Stomach smooth muscle (tissue), 2 donors: ENCODE data around the gene SHROOM3.

Experiments used
- H3K27ac ChIP-seq: one replicate; pipeline ENCODE4 v1.7.0; 2013; ENCODE audit warnings: mild to moderate bottlenecking, low read length, inconsistent platforms
- H3K27me3 ChIP-seq, 2 donors: one replicate each; pipeline ENCODE4 v1.7.0; 2013; ENCODE audit warnings: low read length in 2 of 2; ENCODE audit not compliant: insufficient read depth in 2 of 2, control insufficient read depth in 1 of 2
- H3K36me3 ChIP-seq, 2 donors: one replicate each; pipeline ENCODE4 v1.7.0; 2013; ENCODE audit warnings: low read length in 2 of 2; ENCODE audit not compliant: control insufficient read depth in 2 of 2, insufficient read depth in 2 of 2
- H3K4me1 ChIP-seq: one replicate; pipeline ENCODE4 v1.7.0; 2013; ENCODE audit warnings: low read length; ENCODE audit not compliant: control insufficient read depth, insufficient read depth
- H3K4me3 ChIP-seq, 2 donors: one replicate each; pipeline ENCODE4 v1.7.0; 2013; ENCODE audit warnings: low read length in 2 of 2
- H3K9ac ChIP-seq, 2 donors: one replicate each; pipeline ENCODE4 v1.7.0; 2013; ENCODE audit warnings: low read length in 2 of 2, mild to moderate bottlenecking in 1 of 2
- H3K9me3 ChIP-seq, 2 donors: one replicate each; pipeline ENCODE4 v1.7.0; 2013; ENCODE audit warnings: low read length in 2 of 2; ENCODE audit not compliant: control insufficient read depth in 2 of 2
- donor health status: healthy.
- donor health status: Pancreatic carcinoma.

SHROOM3 gene

DNA sequence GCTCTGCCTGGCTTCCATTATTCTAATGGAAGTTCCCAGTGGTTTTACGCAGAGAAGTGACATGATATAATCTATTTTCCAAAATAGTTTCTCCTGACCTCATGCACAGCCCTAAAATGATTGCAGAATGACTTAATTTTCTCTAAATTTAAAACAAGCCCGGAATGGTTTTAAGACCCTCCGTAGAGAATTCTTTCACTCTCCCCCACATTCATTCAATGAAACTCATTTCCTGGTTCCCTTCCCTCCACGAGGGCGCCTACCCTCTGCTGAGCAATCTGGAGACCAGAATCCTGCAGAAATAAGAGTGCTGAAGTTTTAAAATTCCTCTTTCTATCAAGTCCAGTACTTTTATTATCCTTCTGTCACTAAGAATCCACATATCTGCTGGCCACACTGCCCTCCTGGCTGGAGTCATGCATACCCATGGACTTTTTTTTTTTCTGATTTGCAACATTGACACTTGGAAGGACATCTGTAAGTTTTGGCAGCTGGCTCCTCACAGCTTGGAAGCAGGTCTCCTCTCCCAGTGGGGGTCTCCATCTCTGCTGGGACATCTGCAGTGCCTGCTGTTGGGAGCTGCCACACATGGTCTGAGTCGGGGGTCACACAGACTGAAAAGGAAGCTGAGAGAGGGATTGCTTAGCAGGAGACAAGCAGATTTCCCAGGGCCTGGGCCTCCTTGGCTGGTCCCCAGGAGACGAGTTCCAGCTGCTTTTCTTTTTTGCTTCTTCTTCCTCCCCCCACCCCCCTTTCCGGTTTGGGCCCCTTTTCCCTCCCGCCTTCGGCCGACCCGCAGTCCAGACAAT is 376.8 kb downstream of the SHROOM3 start:
- Histone ChIP-seq H3K4me3 (no peak overlapping the region), H3K27ac (no peak overlapping the region)

DNA sequence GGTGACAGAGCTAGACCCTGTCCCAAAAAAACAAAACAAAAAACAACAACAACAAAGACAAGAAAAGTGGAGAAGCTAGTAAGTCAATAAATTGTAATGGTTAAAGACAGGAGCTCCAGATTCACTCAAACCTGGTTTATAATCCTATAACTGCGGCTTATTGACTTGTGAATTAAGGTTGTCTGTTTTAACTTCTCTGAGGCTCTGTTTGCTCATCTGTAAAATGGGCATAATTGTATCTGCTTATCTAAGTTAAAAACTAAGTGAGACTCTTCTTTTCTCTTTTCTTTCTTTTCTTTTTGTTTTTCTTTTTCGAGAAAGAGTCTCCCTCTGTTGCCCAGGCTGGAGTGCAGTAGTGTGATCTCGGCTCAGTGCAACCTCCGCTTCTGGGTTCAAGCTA is 378.0 kb downstream of the SHROOM3 start:
- no peak overlapping the region for H3K4me3 ChIP-seq

More for the DNA sequence above, 376.8 kb downstream of the SHROOM3 start:
- Histone ChIP-seq H3K9me3 (peaks cover 3 to 4% of the 10 kb centered on the region in 2 donors), H3K4me1 (peaks cover 3% of the 10 kb centered on the region), H3K9ac (no peak overlapping the region), H3K36me3 (no peaks in the 10 kb centered on the region), H3K27me3 (no peaks in the 10 kb centered on the region)

DNA sequence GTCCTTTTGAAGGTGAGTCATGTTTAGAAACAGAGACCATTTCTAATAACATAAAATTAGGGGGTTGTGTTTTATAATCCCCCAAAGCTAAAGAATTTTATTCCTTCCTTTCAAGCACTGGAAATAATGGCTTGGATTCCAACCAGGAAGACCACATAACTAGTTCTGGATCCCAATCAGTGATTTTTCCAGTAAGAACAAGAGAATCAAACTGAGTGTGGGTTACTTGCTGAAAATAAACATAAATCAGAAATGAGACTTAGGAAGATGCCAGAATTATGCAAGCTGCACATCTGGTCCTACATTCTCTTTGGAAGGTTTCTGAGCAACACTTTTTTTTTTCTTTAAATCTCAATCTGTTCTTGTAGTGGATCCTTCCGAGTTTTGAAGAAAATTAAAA is 386.6 kb downstream of the SHROOM3 start:
- Histone ChIP-seq H3K9ac (no peak overlapping the region), H3K36me3 (no peaks in the 10 kb centered on the region), H3K27ac (no peak overlapping the region), H3K9me3 (no peaks in the 10 kb centered on the region), H3K4me3 (no peak overlapping the region), H3K27me3 (no peaks in the 10 kb centered on the region), H3K4me1 (no peaks in the 10 kb centered on the region)

More for the DNA sequence above, 378.0 kb downstream of the SHROOM3 start:
- no peaks in the 10 kb centered on the region for H3K27me3 ChIP-seq
- H3K9me3 ChIP-seq, result peaks cover 3 to 4% of the 10 kb centered on the region in 2 donors
- H3K27ac ChIP-seq, result no peak overlapping the region
- H3K4me1 ChIP-seq, result peaks cover 3% of the 10 kb centered on the region
- H3K36me3 ChIP-seq, result no peaks in the 10 kb centered on the region
- H3K9ac ChIP-seq, result no peak overlapping the region

DNA sequence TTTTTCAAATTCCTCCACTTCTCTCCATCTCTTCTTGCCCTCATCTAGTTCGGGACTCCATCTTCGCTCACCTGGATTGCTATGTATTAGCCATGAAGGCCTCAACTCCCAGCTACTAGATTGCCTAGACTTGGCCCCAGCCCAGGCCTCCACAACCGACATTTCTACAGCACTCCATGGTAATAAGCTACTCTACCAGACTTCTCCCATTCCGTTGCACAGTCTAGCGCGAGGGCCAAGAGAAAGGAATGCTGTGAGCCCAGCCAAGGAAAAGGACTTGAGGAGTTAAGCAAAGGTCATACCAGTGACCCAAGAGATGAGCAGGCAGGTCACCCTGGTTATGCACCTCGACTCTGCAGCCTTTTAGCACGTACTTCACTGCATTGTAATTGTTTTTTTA is 387.3 kb downstream of the SHROOM3 start:
- no peaks in the 10 kb centered on the region for H3K27me3 ChIP-seq
- H3K36me3 ChIP-seq, result no peaks in the 10 kb centered on the region
- H3K4me1 ChIP-seq, result no peaks in the 10 kb centered on the region
- H3K4me3 ChIP-seq, result no peak overlapping the region
- H3K27ac ChIP-seq, result no peak overlapping the region
- no peak overlapping the region for H3K9ac ChIP-seq
- no peaks in the 10 kb centered on the region for H3K9me3 ChIP-seq

DNA sequence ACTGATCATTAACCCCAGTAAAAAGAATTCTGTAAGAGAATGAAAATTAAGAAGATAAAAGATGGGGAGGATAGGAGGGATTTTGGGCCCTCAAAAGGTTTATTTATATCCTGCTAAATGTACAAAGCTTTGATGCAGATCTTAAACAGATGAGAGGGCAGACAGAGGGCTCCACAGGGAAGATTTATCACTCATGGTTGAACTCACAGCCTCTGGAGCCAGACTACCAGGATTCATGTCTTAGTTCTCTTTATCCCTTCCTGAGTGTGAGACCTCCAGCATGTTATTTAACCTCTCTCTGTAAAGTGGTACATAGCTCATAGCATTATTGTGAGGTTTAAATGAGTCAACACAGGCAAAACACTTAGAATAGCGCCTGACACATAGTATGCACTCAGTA is 388.5 kb downstream of the SHROOM3 start:
- no peak overlapping the region for H3K4me3 ChIP-seq
- no peaks in the 10 kb centered on the region for H3K36me3 ChIP-seq
- H3K4me1 ChIP-seq, result no peaks in the 10 kb centered on the region
- no peaks in the 10 kb centered on the region for H3K9me3 ChIP-seq
- H3K27me3 ChIP-seq, result no peaks in the 10 kb centered on the region
- H3K9ac ChIP-seq, result no peak overlapping the region
- no peak overlapping the region for H3K27ac ChIP-seq

DNA sequence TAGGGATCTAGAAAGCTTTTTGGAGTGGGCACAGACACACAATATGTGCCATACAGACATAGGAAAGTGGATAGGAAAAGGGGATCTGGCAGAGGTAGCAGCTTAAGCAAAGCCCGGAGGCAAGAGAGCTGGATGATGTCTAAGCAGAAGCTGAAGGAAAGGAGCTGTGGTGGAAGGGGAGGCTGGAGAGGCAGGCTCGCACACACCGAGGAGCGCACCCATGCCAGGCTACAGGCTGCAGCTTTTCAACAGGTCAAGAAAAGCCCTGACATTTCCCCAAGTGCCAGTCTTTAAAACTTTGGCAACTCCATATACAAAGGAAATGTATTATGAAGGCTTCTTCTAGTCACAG is 395.6 kb downstream of the SHROOM3 start:
- Histone ChIP-seq H3K4me3 (peak overlapping the region in 1 of 2 donors; percentile 54), H3K9me3 (no peaks in the 10 kb centered on the region), H3K36me3 (no peaks in the 10 kb centered on the region), H3K27ac (peak overlapping the region; percentile 64), H3K9ac (no peak overlapping the region), H3K4me1 (peaks cover 20% of the 10 kb centered on the region), H3K27me3 (no peaks in the 10 kb centered on the region)

DNA sequence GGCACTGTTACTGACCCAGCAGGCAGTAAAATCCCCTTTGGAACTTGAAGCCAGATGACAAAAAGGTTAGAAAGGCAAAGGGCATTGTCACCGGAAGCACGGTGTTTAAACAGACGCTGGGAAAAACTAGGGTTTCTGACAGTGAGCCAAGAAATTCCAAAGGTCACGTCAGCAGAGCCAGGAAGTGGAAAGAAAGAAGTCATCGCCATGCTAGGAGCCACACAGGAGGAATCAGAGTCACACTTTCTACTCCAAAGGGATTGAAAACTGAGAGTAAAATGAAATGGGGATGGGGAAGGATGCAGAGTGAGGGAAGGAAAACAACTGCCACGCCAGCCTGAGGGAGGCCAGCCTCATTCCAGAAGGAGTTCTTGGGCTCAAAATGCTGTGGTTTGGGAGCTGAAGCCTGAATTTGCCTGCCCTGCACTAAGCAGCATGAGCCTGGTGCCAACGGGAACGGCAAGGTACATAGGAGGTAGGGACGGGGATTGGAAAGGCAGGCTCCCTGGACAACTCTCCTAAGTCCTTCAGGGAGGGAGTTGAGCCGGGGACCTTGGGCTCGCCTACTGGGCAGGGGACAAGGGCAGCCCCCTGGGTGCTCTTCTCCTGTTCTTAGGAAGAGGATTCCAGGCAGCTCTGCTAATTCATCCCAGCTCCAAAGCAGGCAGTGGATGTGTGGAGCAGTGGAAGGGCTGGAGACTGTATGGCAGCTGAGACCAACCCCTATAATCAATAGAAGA is 396.1 kb downstream of the SHROOM3 start:
- peak overlapping the region in 1 of 2 donors; percentile 54 for H3K4me3 ChIP-seq
- peak overlapping the region; percentile 64 for H3K27ac ChIP-seq
- H3K9me3 ChIP-seq, result no peaks in the 10 kb centered on the region
- H3K27me3 ChIP-seq, result no peaks in the 10 kb centered on the region
- H3K9ac ChIP-seq, result peak overlapping the region in 1 of 2 donors; percentile 42
- peaks cover 20% of the 10 kb centered on the region for H3K4me1 ChIP-seq
- H3K36me3 ChIP-seq, result no peaks in the 10 kb centered on the region

DNA sequence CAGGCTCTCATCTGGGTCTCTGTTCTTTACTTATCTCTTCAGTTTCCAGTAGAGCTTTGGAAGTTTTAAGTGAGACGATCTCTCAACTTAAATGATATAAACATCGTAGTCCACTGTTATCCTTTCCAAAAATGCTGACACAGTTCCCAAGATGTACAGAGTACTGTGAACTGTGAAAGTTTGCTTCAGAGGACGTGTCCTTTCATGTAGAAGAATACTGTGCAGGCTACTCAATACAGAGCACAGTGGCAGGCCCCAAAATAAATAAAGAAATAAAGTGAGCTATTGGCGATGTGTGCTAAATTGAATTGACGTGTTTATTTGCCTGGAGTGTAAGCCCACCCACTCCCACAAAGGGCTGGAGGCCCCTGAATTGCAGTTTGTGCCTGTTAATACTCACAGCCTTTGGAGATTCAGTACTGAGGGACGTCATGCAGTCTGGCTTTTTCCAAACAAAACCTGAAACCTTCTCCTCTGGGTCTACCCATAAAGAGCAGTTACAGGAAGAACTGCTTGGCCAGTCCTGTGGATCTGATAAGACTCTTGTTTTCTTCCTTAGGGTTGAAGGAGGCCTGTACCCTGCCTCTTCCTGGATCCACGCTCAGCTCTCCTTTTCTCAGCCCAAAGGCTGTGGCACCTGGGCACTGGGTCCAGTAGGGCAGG is 396.8 kb downstream of the SHROOM3 start:
- no peaks in the 10 kb centered on the region for H3K36me3 ChIP-seq
- peak overlapping the region; percentile 64 for H3K27ac ChIP-seq
- H3K4me1 ChIP-seq, result peaks cover 20% of the 10 kb centered on the region
- no peak overlapping the region for H3K9ac ChIP-seq
- no peaks in the 10 kb centered on the region for H3K27me3 ChIP-seq
- H3K4me3 ChIP-seq, result no peak overlapping the region
- no peaks in the 10 kb centered on the region for H3K9me3 ChIP-seq
